SU-DHL-6 (cell line): ENCODE data around the gene FSTL4.

Experiments used
- H2AFZ ChIP-seq: fragments of 200-600 bp; sonication (generic); 2 replicates; pipeline ENCODE4 v1.6.1; 2014; ENCODE audit warnings: low read depth, mild to moderate bottlenecking, moderate library complexity, mixed read lengths, antibody characterized with exemption, low read length; ENCODE audit not compliant: severe bottlenecking
- H3F3A ChIP-seq: fragments of 200-600 bp; shearing (Covaris generic); 2 replicates; pipeline ENCODE4 v1.6.0; 2016; ENCODE audit warnings: antibody characterized with exemption, mild to moderate bottlenecking; ENCODE audit not compliant: insufficient read depth
- H3K27ac ChIP-seq: fragments of 200-600 bp; sonication (generic); 2 replicates; pipeline ENCODE4 v1.5.1; 2016; ENCODE audit warnings: low read depth, mild to moderate bottlenecking, low read length, moderate library complexity, mixed read lengths
- H3K27me3 ChIP-seq: fragments of 200-600 bp; sonication (generic), shearing (Covaris generic); 2 replicates; pipeline ENCODE4 v1.6.0; 2014; ENCODE audit warnings: mild to moderate bottlenecking, low read length
- H3K36me3 ChIP-seq: fragments of 200-600 bp; sonication (generic); 2 replicates; pipeline ENCODE4 v1.6.1; 2014; ENCODE audit warnings: mild to moderate bottlenecking, low read length, mixed read lengths
- H3K4me2 ChIP-seq: fragments of 300-600, 200-600 bp; shearing (Covaris generic), sonication (generic); 2 replicates; pipeline ENCODE4 v1.6.0; 2014; ENCODE audit warnings: low read length, low read depth, mild to moderate bottlenecking; ENCODE audit not compliant: poor library complexity, severe bottlenecking
- H3K4me3 ChIP-seq: fragments of 200-600 bp; sonication (generic); 2 replicates; pipeline ENCODE4 v1.5.1; 2014; ENCODE audit warnings: antibody characterized with exemption, low read length, mild to moderate bottlenecking, mixed read lengths; ENCODE audit not compliant: insufficient read depth, poor library complexity, severe bottlenecking
- H3K79me2 ChIP-seq: fragments of 200-600 bp; sonication (generic); 2 replicates; pipeline ENCODE4 v1.6.1; 2014; ENCODE audit warnings: mild to moderate bottlenecking, low read length, moderate library complexity; ENCODE audit not compliant: insufficient read depth
- H3K9ac ChIP-seq: fragments of 200-600 bp; sonication (generic); 2 replicates; pipeline ENCODE4 v1.7.0; 2014; ENCODE audit warnings: mild to moderate bottlenecking, low read length
- H3K9me2 ChIP-seq: fragments of 200-600 bp; sonication (generic); replicated peaks from 2 replicates; pipeline ENCODE4 v1.6.1; 2014; ENCODE audit warnings: low read length; ENCODE audit not compliant: insufficient read depth
- H3K9me3 ChIP-seq: fragments of 200-600 bp; sonication (generic); 2 replicates; pipeline ENCODE4 v1.6.1; 2014; ENCODE audit warnings: low read length, mixed read lengths; ENCODE audit not compliant: insufficient read depth
- H4K20me1 ChIP-seq: fragments of 200-600 bp; sonication (generic); 2 replicates; pipeline ENCODE4 v1.6.1; 2014; ENCODE audit warnings: low read depth, mild to moderate bottlenecking, antibody characterized with exemption, low read length, moderate library complexity, mixed read lengths
- EZH2phosphoT487 ChIP-seq: fragments of 200-600 bp; sonication (generic), shearing (Covaris generic); conservative IDR thresholded peaks from 2 replicates; pipeline ENCODE4 v1.6.1; 2018; ENCODE audit warnings: mild to moderate bottlenecking, antibody characterized with exemption, low read length, moderate library complexity, mixed read lengths
- TF ChIP-seq, protein P1 (sequence below): fragments of 200-600 bp; sonication (generic); IDR thresholded peaks from one replicate; pipeline ENCODE4 v1.5.1; 2017; ENCODE audit warnings: antibody characterized with exemption, mild to moderate bottlenecking, low read length, moderate library complexity; ENCODE audit not compliant: insufficient read depth, poor library complexity, severe bottlenecking

Gene FSTL4

DNA sequence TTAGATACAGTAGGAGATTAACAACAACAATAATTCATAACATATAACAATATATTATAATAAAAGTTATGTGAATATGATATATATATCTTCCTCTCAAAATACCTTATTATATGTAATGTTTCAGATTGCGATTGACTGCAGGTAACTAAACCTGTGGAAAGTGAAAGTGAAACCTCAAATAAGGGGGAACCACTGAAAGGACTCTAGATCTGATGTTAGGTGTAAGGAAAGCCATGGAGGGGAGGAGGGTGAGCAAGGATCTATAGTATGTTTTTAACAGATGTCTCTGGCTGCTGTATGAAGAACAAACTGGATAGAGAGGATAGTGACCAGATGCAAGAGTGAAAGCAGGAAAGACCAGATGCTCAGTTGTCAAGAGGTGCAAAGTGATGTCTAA, 5.8 kb upstream of the FSTL4 start:
- no peak overlapping the region for H3K4me3 ChIP-seq
- H3K79me2 ChIP-seq, result no peaks in the 10 kb centered on the region
- H3K9me2 ChIP-seq, result no peaks in the 10 kb centered on the region
- no peaks in the 10 kb centered on the region for H3K9me3 ChIP-seq
- TF ChIP-seq, protein P1, sequence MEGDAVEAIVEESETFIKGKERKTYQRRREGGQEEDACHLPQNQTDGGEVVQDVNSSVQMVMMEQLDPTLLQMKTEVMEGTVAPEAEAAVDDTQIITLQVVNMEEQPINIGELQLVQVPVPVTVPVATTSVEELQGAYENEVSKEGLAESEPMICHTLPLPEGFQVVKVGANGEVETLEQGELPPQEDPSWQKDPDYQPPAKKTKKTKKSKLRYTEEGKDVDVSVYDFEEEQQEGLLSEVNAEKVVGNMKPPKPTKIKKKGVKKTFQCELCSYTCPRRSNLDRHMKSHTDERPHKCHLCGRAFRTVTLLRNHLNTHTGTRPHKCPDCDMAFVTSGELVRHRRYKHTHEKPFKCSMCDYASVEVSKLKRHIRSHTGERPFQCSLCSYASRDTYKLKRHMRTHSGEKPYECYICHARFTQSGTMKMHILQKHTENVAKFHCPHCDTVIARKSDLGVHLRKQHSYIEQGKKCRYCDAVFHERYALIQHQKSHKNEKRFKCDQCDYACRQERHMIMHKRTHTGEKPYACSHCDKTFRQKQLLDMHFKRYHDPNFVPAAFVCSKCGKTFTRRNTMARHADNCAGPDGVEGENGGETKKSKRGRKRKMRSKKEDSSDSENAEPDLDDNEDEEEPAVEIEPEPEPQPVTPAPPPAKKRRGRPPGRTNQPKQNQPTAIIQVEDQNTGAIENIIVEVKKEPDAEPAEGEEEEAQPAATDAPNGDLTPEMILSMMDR, result no peak
- no peak for TF ChIP-seq EZH2phosphoT487
- no peaks in the 10 kb centered on the region for H3K27me3 ChIP-seq
- H3F3A ChIP-seq, result no peaks in the 10 kb centered on the region
- no peak overlapping the region for H3K4me2 ChIP-seq
- no peak overlapping the region for H3K9ac ChIP-seq
- no peak overlapping the region for H3K27ac ChIP-seq
- H4K20me1 ChIP-seq, result no peaks in the 10 kb centered on the region
- no peaks in the 10 kb centered on the region for H3K36me3 ChIP-seq
- H2AFZ ChIP-seq, result no peak overlapping the region

DNA sequence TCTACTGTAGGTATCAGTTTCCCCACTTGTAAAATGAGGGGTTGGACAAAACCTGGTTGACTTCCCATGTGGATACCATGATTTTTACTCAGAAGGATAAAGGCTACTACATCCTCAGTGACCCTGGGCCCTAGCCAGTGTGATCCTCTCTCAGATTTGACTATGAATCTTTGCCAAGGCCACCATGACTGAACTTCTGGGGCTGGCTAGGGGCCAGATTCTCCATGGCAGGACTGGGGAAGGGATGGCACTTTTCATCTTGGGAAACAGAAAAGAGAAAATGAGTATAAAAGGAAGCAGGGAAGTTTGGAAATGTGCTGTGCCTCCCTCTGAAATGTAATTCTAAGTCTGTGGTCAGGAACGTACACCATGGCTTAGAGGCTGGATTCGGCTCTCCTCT, 1.4 kb upstream of the FSTL4 start:
- no peaks in the 10 kb centered on the region for H3F3A ChIP-seq
- no peaks in the 10 kb centered on the region for H3K36me3 ChIP-seq
- no peak overlapping the region for H3K4me2 ChIP-seq
- H4K20me1 ChIP-seq, result no peaks in the 10 kb centered on the region
- no peaks in the 10 kb centered on the region for H3K9me2 ChIP-seq
- H3K9ac ChIP-seq, result no peak overlapping the region
- H3K27ac ChIP-seq, result no peak overlapping the region
- no peaks in the 10 kb centered on the region for H3K79me2 ChIP-seq
- no peak overlapping the region for H3K4me3 ChIP-seq
- no peaks in the 10 kb centered on the region for H3K9me3 ChIP-seq
- no peaks in the 10 kb centered on the region for H3K27me3 ChIP-seq
- TF ChIP-seq, protein P1, result no peak
- TF ChIP-seq EZH2phosphoT487, result no peak
- no peak overlapping the region for H2AFZ ChIP-seq

DNA sequence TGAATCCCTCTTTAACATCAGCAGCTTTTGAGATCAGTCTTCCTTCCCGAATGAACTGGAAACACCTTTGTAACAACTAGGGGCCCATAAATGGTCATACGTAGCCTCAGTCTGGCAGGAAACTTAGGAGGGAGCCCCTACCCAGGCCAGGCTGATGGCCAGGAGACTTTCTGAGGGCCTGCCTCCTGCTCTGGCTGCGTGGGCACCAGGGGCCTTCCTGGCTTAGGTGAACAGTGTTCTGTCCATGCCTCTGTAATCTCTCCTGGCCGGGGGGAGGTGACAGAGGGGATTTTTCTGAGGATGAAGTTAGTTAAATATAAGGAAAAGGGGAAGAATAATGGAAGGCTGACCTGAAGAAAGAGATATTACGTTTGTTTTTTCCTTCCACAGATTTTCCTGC, 843 bp upstream of the FSTL4 start:
- no peak overlapping the region for H3K9ac ChIP-seq
- H4K20me1 ChIP-seq, result no peaks in the 10 kb centered on the region
- no peaks in the 10 kb centered on the region for H3K9me2 ChIP-seq
- no peaks in the 10 kb centered on the region for H3K9me3 ChIP-seq
- H3K27me3 ChIP-seq, result 0 out of 2 replicates have a peak, but pooled peaks cover 4% of the 10 kb centered on the region
- H3K36me3 ChIP-seq, result no peaks in the 10 kb centered on the region
- H3K4me3 ChIP-seq, result no peak overlapping the region
- no peaks in the 10 kb centered on the region for H3F3A ChIP-seq
- TF ChIP-seq EZH2phosphoT487, result no peak
- TF ChIP-seq, protein P1, result no peak
- no peaks in the 10 kb centered on the region for H3K79me2 ChIP-seq
- no peak overlapping the region for H3K27ac ChIP-seq
- no peak overlapping the region for H2AFZ ChIP-seq
- no peak overlapping the region for H3K4me2 ChIP-seq
